H9 (cell line): Measurements from ENCODE around the gene CYTL1. TPM values are rescaled to one million over a fixed set of nuclear protein-coding genes. Genes with fewer than 3 reads are reported as not detected.

Experiments
- DNase-seq: peaks from one replicate; pipeline ENCODE4 v3.0.0-alpha.2; 2017
- H2AFZ ChIP-seq: one replicate; pipeline ENCODE4 v1.6.1; 2013; ENCODE audit warnings: mild to moderate bottlenecking, low read length, control low read depth, moderate library complexity
- H2AK5ac ChIP-seq: 2 replicates; pipeline ENCODE4 v1.6.1; 2013; ENCODE audit warnings: low read length, control low read depth, mixed read lengths; ENCODE audit not compliant: insufficient read length
- H2BK120ac ChIP-seq: one replicate; pipeline ENCODE4 v1.6.1; 2013; ENCODE audit warnings: low read depth, mild to moderate bottlenecking, low read length, control low read depth, inconsistent platforms; ENCODE audit not compliant: poor library complexity, severe bottlenecking
- H2BK12ac ChIP-seq: 2 replicates; pipeline ENCODE4 v1.6.1; 2013; ENCODE audit warnings: low read length, control low read depth, mixed read lengths, low read depth; ENCODE audit not compliant: insufficient read length
- H2BK15ac ChIP-seq: 2 replicates; pipeline ENCODE4 v1.6.1; 2013; ENCODE audit warnings: low read depth, low read length, control low read depth
- H2BK20ac ChIP-seq: one replicate; pipeline ENCODE4 v1.6.1; 2013; ENCODE audit warnings: low read depth, mild to moderate bottlenecking, low read length, control low read depth, inconsistent platforms; ENCODE audit not compliant: poor library complexity, severe bottlenecking
- H2BK5ac ChIP-seq: 2 replicates; pipeline ENCODE4 v1.6.1; 2013; ENCODE audit warnings: low read length, control low read depth, mixed read lengths; ENCODE audit not compliant: insufficient read length
- H3K14ac ChIP-seq: 2 replicates; pipeline ENCODE4 v1.6.1; 2013; ENCODE audit warnings: low read length, control low read depth; ENCODE audit not compliant: insufficient read depth
- H3K18ac ChIP-seq: 2 replicates; pipeline ENCODE4 v1.6.1; 2013; ENCODE audit warnings: low read depth, mild to moderate bottlenecking, mixed read lengths, low read length, control low read depth; ENCODE audit not compliant: insufficient read length
- H3K23ac ChIP-seq: 2 replicates; pipeline ENCODE4 v1.6.1; 2013; ENCODE audit warnings: low read length, control low read depth, mixed read lengths, low read depth; ENCODE audit not compliant: insufficient read length
- H3K23me2 ChIP-seq: 2 replicates; pipeline ENCODE4 v1.6.1; 2013; ENCODE audit warnings: low read depth, mild to moderate bottlenecking, mixed read lengths, low read length, control low read depth; ENCODE audit not compliant: insufficient read length, poor library complexity, severe bottlenecking
- H3K27ac ChIP-seq: 2 replicates; pipeline ENCODE4 v1.5.1; 2013; ENCODE audit warnings: low read length, control low read depth, mixed read lengths, low read depth; ENCODE audit not compliant: insufficient read length
- H3K27me3 ChIP-seq: 2 replicates; pipeline ENCODE4 v1.6.1; 2013; ENCODE audit warnings: low read length, control low read depth, inconsistent platforms; ENCODE audit not compliant: insufficient read depth
- H3K4ac ChIP-seq: 2 replicates; pipeline ENCODE4 v1.6.1; 2013; ENCODE audit warnings: low read depth, mild to moderate bottlenecking, control low read depth, inconsistent platforms, low read length, moderate library complexity
- H3K4me1 ChIP-seq: 2 replicates; pipeline ENCODE4 v1.6.1; 2013; ENCODE audit warnings: low read length, control low read depth, inconsistent platforms; ENCODE audit not compliant: insufficient read depth
- H3K4me2 ChIP-seq: 2 replicates; pipeline ENCODE4 v1.6.1; 2013; ENCODE audit warnings: low read length, control low read depth, mixed read lengths; ENCODE audit not compliant: insufficient read length, insufficient read depth
- H3K56ac ChIP-seq: 2 replicates; pipeline ENCODE4 v1.6.1; 2013; ENCODE audit warnings: low read depth, mild to moderate bottlenecking, mixed read lengths, low read length, control low read depth; ENCODE audit not compliant: insufficient read length
- H3K79me1 ChIP-seq: 2 replicates; pipeline ENCODE4 v1.6.1; 2013; ENCODE audit warnings: low read depth, mild to moderate bottlenecking, moderate library complexity, low read length, control low read depth, inconsistent platforms; ENCODE audit not compliant: insufficient read depth, poor library complexity, severe bottlenecking
- H3K79me2 ChIP-seq: 2 replicates; pipeline ENCODE4 v1.6.1; 2013; ENCODE audit warnings: low read length, control low read depth, inconsistent platforms; ENCODE audit not compliant: insufficient read depth
- H3K9ac ChIP-seq: 2 replicates; pipeline ENCODE4 v1.6.1; 2013; ENCODE audit warnings: low read length, control low read depth, mixed read lengths; ENCODE audit not compliant: insufficient read length; ENCODE audit errors: extremely low read depth
- H3K9me3 ChIP-seq: one replicate; pipeline ENCODE4 v1.6.1; 2013; ENCODE audit warnings: low read depth, low read length, inconsistent platforms; ENCODE audit not compliant: control insufficient read depth
- H3T11ph ChIP-seq: one replicate; pipeline ENCODE4 v1.6.1; 2013; ENCODE audit warnings: mild to moderate bottlenecking, low read length, control low read depth, inconsistent platforms
- H4K20me1 ChIP-seq: one replicate; pipeline ENCODE4 v1.6.1; 2013; ENCODE audit not compliant: control insufficient read depth, insufficient read length, insufficient read depth
- H4K5ac ChIP-seq: 2 replicates; pipeline ENCODE4 v1.6.1; 2013; ENCODE audit warnings: low read depth, mild to moderate bottlenecking, mixed read lengths, low read length, control low read depth; ENCODE audit not compliant: insufficient read length
- H4K8ac ChIP-seq: replicated peaks from 2 replicates; pipeline ENCODE4 v1.6.1; 2013; ENCODE audit warnings: low read length, control low read depth, mixed read lengths, low read depth; ENCODE audit not compliant: insufficient read length
- H4K91ac ChIP-seq: 2 replicates; pipeline ENCODE4 v1.6.1; 2013; ENCODE audit warnings: low read depth, mild to moderate bottlenecking, moderate library complexity, mixed read lengths, low read length, control low read depth; ENCODE audit not compliant: insufficient read length
- H3K27ac Mint-ChIP-seq, 3 experiments: 2 replicates in 2 of 3; 3 replicates in 1 of 3; pipeline ENCODE4 v1.8.0; 2020 to 2021; ENCODE audit warnings: mixed read lengths in 3 of 3, mild to moderate bottlenecking in 1 of 3, moderate library complexity in 1 of 3
- H3K27me3 Mint-ChIP-seq: 2 replicates; pipeline ENCODE4 v1.8.0; 2021; ENCODE audit warnings: low read depth, mild to moderate bottlenecking, moderate library complexity, mixed read lengths
- H3K36me3 Mint-ChIP-seq, 3 experiments: 2 replicates in 2 of 3; 3 replicates in 1 of 3; pipeline ENCODE4 v1.8.0; 2020 to 2021; ENCODE audit warnings: low read depth in 3 of 3, mixed read lengths in 3 of 3; ENCODE audit not compliant: insufficient read depth in 1 of 3
- H3K4me1 Mint-ChIP-seq, 2 experiments: 2 replicates each; pipeline ENCODE4 v1.8.0; 2020; ENCODE audit warnings: mixed read lengths in 2 of 2
- H3K4me3 Mint-ChIP-seq, 2 experiments: 2 replicates in 1 of 2; 3 replicates in 1 of 2; pipeline ENCODE4 v1.8.0; 2020 to 2021; ENCODE audit warnings: mild to moderate bottlenecking in 2 of 2, mixed read lengths in 2 of 2, moderate library complexity in 1 of 2
- H3K9me3 Mint-ChIP-seq, 2 experiments: 2 replicates in 1 of 2; 3 replicates in 1 of 2; pipeline ENCODE4 v1.8.0; 2020; ENCODE audit warnings: mild to moderate bottlenecking in 2 of 2, mixed read lengths in 2 of 2, moderate library complexity in 1 of 2
- WGBS: extraction: QIAGEN DNeasy Blood & Tissue Kit; methylation state at CpG from one replicate; pipeline ENCODE4 v1.1.7; 2013; ENCODE audit warnings: missing lambda C conversion rate, low lambda C conversion rate, mixed read lengths; ENCODE audit not compliant: insufficient read length; ENCODE audit errors: extremely low coverage; 5-methylcytosine and 5-hydroxymethylcytosine counted together
- total RNA-seq: library from RNA; stranded (reverse); gene quantifications from 2 replicates; pipeline ENCODE4 v1.2.1, GENCODE V29; 2021
- TF ChIP-seq, protein P1 (sequence below): fragments of 200-600 bp; sonication (generic); conservative IDR thresholded peaks from 3 replicates; pipeline ENCODE4 v1.8.0; 2021; ENCODE audit warnings: antibody characterized with exemption, mild to moderate bottlenecking

CYTL1 gene
- total RNA-seq, 1 experiment from 2014 or later: 1.7 TPM

DNA sequence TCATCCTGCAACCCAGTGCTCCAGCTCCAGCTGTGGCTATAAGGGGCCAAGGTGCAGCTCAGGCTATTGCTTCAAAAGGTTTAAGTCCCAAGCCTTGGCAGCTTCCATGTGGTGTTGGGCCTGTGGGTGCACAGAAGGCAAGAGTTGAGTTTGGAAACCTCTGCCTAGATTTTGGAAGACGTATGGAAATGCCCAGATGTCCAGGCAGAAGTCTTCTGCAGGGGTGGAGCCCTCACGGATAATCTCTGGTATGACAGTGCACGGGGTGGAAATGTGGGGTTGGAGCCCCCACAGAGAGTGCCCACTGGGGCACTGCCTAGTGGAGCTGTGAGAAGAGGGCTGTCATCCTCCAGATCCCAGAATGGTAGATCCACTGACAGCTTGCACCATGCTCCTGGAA is 44.5 kb downstream of the CYTL1 start:
- no peak overlapping the region for H2BK120ac ChIP-seq
- no peaks in the 10 kb centered on the region for H3K27me3 ChIP-seq
- Mint-ChIP-seq H3K27ac (no peak overlapping the region), H3K27me3 (peaks cover 24% of the 10 kb centered on the region), H3K36me3 (peaks cover 11 to 33% (median 17%) of the 10 kb centered on the region in 3 experiments), H3K9me3 (peaks cover 49 to 52% of the 10 kb centered on the region in 2 experiments), H3K4me1 (no peaks in the 10 kb centered on the region), H3K4me3 (no peak overlapping the region)
- H4K91ac ChIP-seq: no peak overlapping the region
- H3K14ac ChIP-seq: no peak overlapping the region
- H2AFZ ChIP-seq: no peak overlapping the region
- no peak overlapping the region for H3K4ac ChIP-seq
- no peaks in the 10 kb centered on the region for H3K4me1 ChIP-seq
- no peak overlapping the region for H2BK20ac ChIP-seq
- no peak overlapping the region for H4K8ac ChIP-seq
- H2BK12ac ChIP-seq: no peak overlapping the region
- no peaks in the 10 kb centered on the region for H3K79me2 ChIP-seq
- no peak overlapping the region for H2BK5ac ChIP-seq
- no peak overlapping the region for H2AK5ac ChIP-seq
- no CpG with 5 or more reads among the region's 3 CpGs for WGBS
- H4K20me1 ChIP-seq: no peaks in the 10 kb centered on the region
- no peak overlapping the region for H3T11ph ChIP-seq
- no peaks in the 10 kb centered on the region for H3K79me1 ChIP-seq
- no peak overlapping the region for H3K27ac ChIP-seq
- H3K23me2 ChIP-seq: no peaks in the 10 kb centered on the region
- no peak overlapping the region for H3K4me2 ChIP-seq
- no peaks in the 10 kb centered on the region for H3K9me3 ChIP-seq
- TF ChIP-seq, protein P1, sequence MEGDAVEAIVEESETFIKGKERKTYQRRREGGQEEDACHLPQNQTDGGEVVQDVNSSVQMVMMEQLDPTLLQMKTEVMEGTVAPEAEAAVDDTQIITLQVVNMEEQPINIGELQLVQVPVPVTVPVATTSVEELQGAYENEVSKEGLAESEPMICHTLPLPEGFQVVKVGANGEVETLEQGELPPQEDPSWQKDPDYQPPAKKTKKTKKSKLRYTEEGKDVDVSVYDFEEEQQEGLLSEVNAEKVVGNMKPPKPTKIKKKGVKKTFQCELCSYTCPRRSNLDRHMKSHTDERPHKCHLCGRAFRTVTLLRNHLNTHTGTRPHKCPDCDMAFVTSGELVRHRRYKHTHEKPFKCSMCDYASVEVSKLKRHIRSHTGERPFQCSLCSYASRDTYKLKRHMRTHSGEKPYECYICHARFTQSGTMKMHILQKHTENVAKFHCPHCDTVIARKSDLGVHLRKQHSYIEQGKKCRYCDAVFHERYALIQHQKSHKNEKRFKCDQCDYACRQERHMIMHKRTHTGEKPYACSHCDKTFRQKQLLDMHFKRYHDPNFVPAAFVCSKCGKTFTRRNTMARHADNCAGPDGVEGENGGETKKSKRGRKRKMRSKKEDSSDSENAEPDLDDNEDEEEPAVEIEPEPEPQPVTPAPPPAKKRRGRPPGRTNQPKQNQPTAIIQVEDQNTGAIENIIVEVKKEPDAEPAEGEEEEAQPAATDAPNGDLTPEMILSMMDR: no peak
- no peak overlapping the region for H3K18ac ChIP-seq
- H3K23ac ChIP-seq: no peak overlapping the region
- H4K5ac ChIP-seq: no peak overlapping the region
- DNase-seq: no peak
- H2BK15ac ChIP-seq: no peak overlapping the region
- no peak overlapping the region for H3K9ac ChIP-seq
- no peak overlapping the region for H3K56ac ChIP-seq
